ENCODE results near the gene PRKN.
"Not testable (repeated sequence)": the region's sequence is repeated elsewhere in the genome, so short reads cannot be mapped to it uniquely, and the experiment has no call there.

PRKN gene

DNA sequence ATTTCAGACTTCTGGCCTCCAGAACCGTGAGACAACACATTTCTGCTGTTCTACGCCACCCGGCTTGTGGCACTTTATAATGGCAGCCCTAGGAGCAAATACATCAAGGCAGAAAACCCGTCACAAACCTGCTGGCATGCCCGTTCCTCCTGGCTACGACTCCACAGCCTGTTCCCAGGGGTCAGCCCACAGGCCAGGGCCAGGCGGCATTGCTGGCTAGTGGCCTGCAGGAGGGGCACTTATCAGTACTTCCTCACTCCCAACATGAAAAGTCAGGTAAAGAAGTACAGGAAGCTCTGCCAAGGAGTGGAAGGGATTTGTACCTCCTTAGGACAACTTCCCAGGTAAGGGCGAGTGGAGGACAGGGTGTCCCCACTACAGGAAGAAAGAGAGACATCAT is 1230.6 kb downstream of the PRKN start:
- no peak for DNase-seq

DNA sequence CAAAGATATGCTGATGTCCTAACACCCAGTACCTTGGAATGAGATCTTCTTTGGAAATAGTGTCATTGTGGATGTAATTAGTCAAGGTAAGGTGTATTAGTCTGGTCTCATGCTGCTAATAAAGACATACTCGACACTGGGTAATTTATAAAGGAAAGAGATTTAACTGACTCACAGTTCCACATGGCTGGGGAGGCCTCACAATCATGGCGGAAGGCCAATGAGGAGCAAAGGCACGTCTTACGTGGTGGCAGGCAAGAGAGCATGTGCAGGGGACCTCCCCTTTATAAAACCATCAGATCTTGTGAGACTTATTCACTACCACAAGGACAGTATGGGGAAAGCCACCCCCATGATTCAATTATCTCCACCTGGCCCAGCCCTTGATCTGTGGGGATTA is 1231.3 kb downstream of the PRKN start:
- DNase-seq: not testable (repeated sequence)

DNA sequence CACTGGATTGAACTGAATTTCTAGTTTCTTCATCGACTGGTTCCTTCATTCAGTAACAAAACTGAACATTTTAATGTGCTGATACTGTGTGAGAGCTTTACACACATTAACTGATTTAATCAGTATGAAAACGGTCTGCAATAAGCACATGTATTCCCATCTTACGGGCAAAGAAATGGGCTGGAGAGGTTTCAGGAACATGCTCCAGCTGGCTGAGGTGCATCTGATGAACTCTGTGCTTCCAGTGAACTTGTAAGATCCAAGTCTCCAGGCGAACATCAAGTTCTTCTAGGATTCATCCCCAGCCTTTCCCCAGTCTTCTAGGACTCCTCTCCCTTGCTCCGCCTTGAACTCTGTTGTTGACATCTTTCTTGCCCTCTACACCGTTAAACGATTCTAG is 1233.0 kb downstream of the PRKN start:
- DNase-seq: no peak

DNA sequence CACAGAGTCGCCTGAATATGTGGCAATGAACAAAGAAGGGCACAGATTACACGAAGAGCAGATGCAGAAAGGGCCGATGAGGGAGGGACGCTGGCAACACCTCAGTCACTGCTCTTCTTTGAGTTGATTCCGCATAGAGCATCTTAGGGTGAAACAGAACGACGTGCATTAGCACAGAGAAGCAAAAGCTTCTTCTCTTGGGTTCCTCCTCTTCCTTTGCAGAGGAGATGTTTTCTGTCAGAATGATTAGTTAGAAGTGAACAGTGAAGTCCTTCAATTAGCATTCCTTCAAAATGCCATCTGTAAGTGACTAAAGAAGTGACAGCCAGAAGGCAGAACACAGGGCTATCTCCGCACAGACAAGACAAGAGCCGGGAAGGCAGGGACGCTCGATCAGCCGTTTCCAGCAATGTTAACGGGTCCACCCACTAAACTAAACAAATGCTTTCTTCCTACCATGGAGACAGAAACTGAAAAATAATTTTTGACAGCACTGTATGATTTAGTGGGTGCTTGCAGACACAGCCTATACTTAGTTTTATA is 1233.9 kb downstream of the PRKN start:
- no peak for DNase-seq

DNA sequence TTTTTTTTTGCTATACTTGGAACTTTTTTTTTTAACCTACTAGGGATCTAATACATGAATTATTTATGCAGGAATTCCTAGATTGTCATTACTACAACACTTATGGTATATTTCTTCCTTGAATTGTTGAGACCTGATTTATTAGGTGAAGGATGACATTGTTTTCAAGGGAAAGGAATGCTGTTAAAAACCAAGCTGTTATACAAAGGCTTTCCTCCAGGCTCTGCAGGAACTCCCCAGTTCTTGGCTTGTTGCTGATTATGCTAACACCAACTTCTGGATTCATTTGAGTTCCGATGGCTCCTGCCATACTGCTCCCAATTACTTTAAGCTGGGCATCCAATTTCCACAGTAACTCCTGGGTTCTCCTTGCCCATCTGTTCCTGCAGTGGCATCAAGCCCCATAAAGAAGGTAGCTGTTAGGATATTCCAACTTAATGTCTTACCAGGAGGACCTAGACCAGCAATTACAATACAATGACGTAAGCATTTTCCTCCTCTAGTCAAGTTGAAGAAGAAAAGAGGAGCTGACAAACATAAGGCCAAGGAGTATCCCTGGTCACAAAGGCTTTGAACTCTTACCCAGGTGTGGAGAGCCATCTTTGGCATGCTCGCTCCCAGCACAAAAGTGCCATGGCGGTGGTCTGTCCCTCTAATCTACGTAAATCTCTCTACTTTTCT is 1237.8 kb downstream of the PRKN start:
- no peak for DNase-seq

DNA sequence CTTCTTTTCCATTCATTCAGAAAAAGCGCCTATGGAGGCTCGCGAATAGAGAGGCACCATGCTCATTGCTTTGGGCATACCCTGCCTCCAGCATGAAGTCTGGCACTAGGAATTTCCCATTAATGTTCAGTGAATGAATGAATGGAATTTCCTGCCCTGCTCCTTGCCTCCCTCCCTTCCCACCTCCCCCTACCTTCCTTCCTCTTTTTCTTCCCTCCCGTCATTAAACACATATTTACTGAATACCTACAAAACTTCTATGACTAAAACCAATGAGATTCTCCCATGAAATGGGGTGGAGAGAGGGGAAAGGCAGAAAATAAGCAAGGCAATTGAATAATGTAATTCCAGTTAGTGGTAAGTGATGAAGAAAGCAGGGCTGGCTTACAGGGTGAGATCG is 1239.9 kb downstream of the PRKN start:
- no peak for DNase-seq

DNA sequence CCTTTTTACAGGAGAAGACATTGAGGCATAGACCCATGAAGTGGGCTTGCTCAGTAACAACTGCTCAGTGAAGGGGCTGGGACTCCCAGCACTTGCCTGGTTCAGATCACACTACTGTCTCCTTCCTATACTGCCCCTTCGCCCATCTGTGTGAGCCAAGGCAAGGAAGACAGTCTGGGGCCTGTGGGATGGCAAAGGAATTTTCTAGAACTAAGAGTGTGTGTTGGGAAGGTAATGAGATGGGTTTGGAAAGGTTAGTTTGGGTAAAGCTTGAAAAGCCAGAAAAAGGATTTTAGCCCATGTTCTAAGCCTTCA is 1240.4 kb downstream of the PRKN start:
- DNase-seq: no peak

DNA sequence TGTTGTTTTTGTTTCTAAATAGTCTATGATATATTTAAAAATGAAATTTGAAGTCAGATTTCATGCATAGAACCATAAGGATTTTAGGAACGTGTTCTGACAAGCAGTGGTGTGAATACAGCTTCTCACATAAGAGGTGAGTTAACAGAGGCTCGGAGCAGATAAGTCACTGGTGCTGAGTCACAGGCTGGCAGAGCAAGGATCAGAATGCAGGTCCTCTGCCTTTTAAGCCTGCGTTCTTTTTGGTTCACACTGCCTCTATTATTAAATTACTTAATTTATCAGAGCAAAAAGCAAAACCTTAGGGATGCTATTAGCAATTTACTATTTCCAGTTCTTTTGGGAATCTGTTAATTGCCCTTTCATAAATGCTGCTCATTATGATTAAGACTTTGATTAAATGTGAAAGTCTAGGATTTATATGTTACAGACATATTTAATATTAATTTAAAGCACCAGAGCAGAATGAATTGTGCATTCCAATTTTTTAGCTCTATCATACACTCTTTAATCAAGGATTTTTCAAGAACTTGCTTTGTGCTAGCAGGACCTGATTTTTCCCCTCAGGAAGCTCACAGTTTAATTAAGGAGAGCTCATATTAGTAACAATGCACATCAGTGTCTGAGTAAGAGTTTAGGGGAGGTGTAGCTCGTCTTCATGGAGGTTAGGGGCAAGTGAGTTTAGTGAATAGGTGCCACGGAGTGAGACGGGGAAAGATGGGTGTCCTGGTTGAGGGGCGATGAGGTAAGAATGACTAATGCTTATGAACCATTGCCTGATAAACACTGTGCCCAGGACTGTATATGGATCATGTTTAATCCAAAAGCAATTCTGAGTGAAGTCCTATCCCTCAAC is 1241.0 kb downstream of the PRKN start:
- DNase-seq: no peak

DNA sequence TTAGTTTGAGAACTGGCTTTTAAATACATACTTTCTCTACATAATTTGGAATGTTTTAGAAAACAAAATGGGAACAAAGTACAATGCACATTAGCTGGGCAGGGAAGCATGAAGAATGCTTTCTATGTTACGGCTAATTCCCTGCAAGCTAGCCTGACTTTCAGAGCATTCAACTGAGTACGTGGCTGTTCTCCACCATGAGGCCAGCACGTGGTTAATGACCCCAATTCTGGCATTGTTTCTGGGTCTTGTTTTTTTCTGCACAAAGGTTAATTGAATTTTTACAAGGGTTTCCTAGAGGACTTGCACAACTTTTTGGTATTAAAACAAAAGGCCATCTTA is 1245.1 kb downstream of the PRKN start:
- no peak for DNase-seq

DNA sequence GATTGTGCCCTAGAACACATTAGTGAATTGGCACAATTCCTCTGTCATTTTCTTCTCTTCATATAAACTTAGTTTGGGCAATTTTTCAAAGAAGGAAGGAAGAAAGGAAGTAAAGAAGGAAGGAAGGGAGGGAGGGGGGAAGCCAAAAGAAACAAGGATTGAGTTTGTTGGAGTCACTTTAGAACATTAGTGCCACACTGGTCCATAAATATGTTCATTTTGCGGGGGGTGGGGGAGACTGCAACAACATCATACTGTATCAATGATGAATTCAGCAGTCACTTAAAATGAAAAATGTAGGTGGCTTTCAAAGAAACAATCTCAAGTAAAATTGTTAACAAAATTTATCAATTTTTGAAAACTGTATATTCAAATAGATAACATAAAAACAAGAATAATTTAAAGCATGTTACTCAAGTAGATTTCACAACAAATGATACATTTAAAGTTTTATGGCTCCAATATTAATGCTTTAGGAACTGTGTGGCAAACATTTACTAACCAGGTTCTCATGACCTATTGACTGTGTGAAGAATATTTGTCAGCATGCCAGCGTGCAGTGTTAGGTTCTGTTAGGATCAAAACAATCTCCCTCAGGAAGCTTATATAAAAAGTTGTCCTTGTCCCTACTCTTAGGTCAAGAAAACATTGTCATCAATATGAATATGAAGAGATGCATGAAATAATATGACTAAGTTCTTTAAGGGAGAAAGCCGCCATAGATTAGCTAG is 1245.6 kb downstream of the PRKN start:
- DNase-seq: no peak

DNA sequence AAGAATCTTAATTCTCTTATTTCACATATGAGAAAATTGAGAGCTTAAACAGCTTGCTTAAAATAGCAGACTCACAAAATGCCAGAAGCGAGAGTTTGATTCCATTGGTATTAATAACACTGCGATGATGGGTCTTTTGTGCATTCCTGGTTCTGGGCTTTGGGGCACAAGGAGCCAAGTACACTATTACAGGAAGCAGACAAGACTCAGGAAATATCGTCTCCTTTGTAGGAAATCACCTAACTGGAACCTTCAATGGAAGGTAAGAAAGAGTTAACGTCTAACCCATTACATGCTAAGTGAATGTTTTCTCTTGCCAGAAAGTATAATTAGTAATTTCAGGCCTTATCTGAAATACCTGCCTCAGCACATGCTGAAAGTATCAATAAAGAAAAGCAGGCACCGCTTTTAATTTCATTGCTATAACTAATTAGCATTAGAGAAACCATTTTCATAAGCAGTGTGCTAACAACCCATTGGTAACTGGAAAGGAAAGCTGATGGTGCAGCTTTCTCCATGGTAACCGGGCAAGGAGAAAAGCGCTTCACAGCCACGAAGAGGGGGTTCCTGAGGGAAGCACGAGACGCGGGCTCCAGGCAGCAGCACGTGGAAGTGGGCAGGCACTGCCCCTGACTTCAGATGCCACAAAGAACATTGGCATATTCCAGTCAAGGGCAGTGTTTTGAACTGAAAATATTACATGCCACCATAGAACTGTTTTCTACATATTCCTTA is 1247.0 kb downstream of the PRKN start:
- DNase-seq: no peak

DNA sequence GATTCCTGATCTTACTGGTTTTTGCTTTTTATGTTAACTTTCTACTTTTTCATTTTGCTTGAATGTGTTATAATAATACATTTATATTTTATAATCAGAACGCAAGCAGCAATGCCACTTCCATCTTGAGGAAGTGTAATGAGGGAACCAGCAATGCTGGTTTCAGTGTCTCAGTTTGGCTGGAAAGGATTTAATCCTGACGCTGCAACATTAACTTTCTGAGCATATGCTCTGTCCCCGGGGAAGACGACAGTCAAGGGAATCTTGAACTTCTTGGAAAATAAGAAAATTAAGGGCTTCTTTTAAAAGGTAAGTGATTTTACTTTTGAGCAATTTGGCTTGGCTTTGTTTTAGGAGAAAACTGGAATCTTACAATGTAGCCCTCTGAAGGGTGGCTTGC is 1248.2 kb downstream of the PRKN start:
- DNase-seq: no peak

DNA sequence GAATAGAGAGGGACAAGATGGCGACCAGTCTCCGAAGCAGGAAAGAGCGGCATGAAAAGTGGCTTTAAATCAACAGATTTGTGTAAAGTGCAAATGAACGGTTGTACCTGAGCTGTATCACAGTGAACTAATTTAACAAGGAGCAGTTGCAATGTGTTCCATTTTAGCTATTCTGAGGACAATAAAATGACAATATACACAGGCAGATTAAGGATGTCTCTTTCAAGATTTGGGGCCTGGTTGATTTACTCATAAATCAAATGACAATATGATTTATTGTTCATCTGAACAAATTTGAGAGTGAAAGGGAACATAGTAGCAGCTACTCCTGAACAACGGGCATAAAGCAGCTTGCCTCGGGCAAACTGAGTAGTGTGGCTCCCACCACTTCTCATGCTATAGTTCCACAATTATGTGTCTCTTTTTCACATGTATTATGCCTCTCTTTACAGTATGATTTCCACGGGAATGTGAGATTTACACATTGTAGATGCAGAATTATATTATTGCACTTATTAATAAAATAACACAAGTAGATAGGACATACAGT is 1249.6 kb downstream of the PRKN start:
- no peak for DNase-seq

DNA sequence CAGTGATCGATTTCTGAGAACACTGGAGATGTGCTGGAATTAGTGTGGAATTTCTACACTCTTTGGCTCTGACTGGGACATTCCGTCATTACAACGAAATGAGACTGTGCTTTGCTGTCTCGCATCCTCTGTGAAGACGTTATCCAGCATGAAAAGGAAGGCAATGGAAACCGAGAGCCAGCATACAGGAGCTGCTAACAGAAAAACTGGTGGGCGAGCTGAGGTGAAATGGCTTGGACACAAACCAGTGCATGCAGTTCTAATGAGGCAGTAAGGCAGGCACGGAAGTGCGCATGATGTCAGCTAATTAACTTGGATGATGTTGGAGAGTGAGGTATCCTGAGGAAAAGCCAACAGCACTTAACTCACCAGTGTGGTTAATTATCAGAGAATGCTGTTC is 1250.9 kb downstream of the PRKN start:
- DNase-seq: no peak

DNA sequence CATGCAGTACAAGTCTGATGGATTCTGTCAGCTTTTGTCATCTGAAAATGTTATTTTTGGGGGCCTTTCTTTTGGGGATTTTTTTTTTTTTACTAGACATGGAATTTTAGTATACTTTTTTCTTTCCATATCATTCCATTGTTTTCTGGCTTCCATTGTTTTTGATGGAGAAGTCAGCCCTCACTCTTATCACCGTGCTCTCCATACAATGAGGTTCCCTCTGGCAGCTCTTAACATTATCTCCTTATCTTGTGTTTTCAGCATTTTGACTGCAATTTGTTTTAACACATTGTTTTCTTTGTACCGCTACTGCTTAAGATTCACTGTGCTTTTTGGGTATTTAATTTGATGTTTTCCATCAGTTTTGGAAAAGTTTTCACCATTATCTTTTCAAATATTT is 1262.2 kb downstream of the PRKN start:
- no peak for DNase-seq

DNA sequence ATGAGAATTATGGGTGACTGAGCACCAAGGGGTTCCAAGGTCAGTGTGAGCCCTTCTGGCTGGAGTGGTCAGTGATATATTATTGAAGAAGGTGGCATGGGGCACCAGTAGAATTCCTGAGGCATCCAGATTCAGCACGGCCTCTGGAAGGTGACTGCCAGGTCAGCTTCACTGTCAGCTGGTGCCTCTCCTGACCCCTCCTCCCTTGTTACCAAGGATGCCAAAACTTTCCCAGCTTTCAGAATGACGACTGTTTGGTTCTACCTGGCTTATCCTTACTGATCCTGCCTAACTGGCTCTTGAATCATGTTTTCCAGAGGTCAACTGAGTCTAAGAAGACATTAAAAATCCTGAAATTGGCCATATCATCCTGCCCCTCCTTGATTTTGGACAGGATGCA is 1264.5 kb downstream of the PRKN start:
- DNase-seq: no peak

DNA sequence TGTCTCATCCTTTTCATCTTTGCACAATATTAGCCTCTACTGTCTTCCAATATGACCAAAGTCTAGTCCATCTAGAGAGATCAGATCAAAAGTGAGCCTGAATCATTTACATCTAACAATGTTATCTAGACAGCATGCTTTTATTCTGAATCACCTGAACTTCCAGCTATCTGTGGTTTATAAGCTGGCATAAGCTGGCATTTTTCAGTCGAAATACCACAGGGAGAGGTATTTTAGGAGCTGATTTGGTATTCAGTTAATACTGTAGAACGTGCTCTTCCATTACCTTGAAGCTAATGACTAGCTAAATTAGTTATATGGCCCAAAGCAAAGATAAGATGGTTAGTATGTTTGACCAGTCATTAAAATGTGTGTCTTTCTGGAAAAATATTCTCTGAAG is 1265.4 kb downstream of the PRKN start:
- DNase-seq: no peak

DNA sequence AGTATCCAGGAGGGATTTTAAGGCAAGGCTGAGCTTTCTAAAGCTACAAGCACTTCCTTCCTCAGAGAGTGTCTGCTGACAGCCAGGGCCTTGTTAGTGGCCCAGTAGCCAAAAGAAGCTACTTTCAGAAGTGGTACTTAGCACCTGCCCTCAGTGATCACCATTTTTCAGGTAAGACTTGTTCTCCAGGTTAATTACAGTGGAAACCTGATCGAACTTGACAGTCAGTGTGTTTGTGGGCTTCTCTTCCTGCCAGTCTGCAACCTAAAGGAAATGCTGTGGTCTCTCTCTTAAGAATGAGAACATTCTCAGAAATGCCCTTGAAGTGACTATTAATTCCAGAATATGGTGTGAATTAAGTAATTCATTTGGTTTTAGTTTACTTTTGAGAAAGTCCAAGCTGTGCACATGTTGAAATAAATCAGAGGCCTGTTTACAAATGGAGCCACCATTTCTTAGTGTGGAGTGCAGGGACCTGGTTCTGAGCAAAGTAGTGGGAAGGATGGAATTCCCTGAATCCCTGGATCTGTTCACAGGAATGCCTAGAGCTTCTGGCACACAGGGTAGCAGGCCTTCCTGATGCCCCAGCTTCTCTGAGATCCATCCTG is 1268.5 kb downstream of the PRKN start:
- DNase-seq: no peak

DNA sequence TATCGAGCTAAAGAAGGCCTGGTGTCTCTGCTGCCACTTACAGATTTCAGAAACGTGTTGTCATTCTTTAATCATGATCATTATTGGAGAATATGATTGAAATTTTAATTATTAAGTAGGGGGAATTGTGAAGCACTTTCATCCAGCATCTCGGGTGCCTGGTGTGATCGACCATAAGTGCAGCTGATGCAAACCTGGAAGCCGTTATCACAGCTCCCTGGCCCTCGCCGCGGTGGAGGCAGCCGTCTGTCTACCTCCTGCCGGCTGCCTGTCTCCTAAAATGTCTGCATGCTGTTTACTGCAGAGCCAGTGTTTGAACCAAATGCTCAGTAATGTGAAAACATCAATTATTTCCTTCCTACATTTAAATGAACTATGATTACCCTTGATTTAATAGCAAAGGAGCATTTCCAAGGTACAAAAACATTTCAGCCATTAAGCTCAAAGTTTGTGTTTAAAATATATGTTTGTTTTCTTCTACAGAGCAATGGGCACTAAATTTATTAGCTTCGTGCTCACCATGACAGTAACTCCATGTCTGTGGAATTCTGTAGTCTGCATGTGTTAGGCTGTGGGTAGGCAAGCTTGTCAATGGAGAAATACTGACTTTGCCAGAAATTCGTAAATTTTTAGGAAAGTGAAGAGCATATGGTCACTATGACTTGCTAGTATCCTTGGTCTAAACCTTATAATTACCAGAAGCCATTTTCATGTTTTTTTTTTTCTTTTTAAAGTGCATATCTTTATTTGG is 1269.2 kb downstream of the PRKN start:
- no peak for DNase-seq

DNA sequence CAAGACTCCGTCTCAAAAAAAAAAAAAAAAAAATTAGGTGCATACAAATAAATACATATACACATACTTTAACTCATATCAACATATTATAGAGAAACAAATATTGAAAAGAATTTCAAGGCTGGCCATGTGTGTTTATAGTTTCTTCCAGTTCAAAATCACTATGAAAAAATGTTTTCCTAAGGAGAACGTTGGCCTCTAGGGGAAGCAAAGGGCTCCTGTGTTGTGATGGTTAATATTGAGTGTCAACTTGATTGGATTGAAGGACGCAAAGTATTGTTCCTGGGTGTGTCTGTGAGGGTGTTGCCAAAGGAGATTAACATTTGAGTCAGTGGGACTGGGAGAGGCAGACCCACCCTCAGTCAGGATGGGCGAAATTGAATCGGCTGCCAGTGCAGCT is 1271.7 kb downstream of the PRKN start:
- no peak for DNase-seq

DNA sequence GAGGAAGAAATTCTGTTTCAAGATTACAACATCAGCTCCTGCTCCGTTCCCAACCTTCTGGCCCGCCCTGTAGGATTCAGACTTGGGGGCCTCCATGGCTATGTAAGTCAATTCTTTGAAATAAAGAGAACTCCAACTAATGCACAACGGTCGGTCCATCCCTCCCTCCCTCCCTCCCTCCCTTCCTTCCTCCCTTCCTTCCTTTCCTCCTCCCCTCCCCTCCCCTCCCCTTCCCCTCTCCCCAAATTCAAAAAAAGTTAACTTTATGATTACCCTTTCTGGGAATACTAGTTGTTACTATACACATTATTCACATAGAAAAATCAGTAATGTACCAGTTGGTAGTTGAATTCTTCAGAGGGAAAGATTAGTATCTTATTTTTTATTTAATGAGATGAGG is 1274.0 kb downstream of the PRKN start:
- no peak for DNase-seq

DNA sequence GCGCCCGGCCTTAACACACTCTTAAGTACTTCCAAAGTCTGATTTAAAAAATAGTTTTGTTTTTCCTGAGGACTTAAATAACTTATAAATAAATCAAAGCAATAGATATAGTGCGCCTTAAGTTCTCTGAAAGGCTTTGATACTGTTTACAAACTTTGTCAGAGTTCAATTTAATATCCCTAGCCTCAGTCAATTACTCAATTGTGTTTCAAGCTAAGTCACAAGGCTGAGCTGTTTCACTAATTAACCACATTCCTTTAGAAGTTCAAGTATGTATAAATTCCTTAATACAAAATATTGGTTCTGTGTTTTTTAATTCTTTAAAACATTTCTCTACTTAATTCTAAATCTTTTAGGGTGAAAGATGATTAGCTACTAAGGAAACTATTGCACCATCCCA is 1275.3 kb downstream of the PRKN start:
- no peak for DNase-seq

All from activated gamma-delta T cell treated with Interleukin-2 at 50 U/mL for 16 hours (primary cell).